GM08714 (cell line): ENCODE results near the gene NUP98.

Experiments
- H3K4me3 ChIP-seq: fragments of 200-500 bp; sonication (Bioruptor generic); 2 replicates; pipeline ENCODE4 v1.5.1; 2014; ENCODE audit warnings: mild to moderate bottlenecking, low read length, inconsistent platforms
- ZNF274 ChIP-seq: IDR thresholded peaks from 2 replicates; pipeline ENCODE4 v1.6.1; 2012; ENCODE audit warnings: mild to moderate bottlenecking, low read depth, low read length

The NUP98 gene

GRCh38 chr11:3747704-3748103 lies 49.6 kb downstream of the NUP98 start:
- H3K4me3 ChIP-seq: no peak overlapping the region
- TF ChIP-seq ZNF274: no peak

GRCh38 chr11:3745161-3745560 lies 52.2 kb downstream of the NUP98 start:
- no peak for TF ChIP-seq ZNF274
- H3K4me3 ChIP-seq: no peak overlapping the region

- TF ChIP-seq ZNF274: no peak
These were observed 58.6 kb downstream of the NUP98 start for GRCh38 chr11:3738723-3739122.

GRCh38 chr11:3738241-3738640 lies 59.1 kb downstream of the NUP98 start:
- no peak overlapping the region for H3K4me3 ChIP-seq
- TF ChIP-seq ZNF274: no peak

More at GRCh38 chr11:3738723-3739122, 58.6 kb downstream of the NUP98 start:
- H3K4me3 ChIP-seq: no peak overlapping the region

- TF ChIP-seq ZNF274: no peak
- H3K4me3 ChIP-seq: no peak overlapping the region
These were observed 59.9 kb downstream of the NUP98 start for GRCh38 chr11:3737386-3737933.

GRCh38 chr11:3736816-3737215 lies 60.5 kb downstream of the NUP98 start:
- no peak for TF ChIP-seq ZNF274
- H3K4me3 ChIP-seq: no peak overlapping the region

GRCh38 chr11:3735827-3736226 lies 61.5 kb downstream of the NUP98 start:
- no peak for TF ChIP-seq ZNF274
- no peak overlapping the region for H3K4me3 ChIP-seq

- no peak for TF ChIP-seq ZNF274
- no peak overlapping the region for H3K4me3 ChIP-seq
These were observed 64.5 kb downstream of the NUP98 start for GRCh38 chr11:3732671-3733436.

GRCh38 chr11:3723014-3723708 lies 74.2 kb downstream of the NUP98 start:
- no peak for TF ChIP-seq ZNF274
- no peak overlapping the region for H3K4me3 ChIP-seq

- no peak overlapping the region for H3K4me3 ChIP-seq
- TF ChIP-seq ZNF274: no peak
These were observed 75.3 kb downstream of the NUP98 start for GRCh38 chr11:3722100-3722499.

GRCh38 chr11:3720997-3721396 lies 76.4 kb downstream of the NUP98 start:
- no peak overlapping the region for H3K4me3 ChIP-seq
- no peak for TF ChIP-seq ZNF274

- no peak for TF ChIP-seq ZNF274
These were observed 85.1 kb downstream of the NUP98 start for GRCh38 chr11:3712274-3712673.

GRCh38 chr11:3710485-3711259 lies 86.7 kb downstream of the NUP98 start:
- no peak for TF ChIP-seq ZNF274
- no peak overlapping the region for H3K4me3 ChIP-seq

More at GRCh38 chr11:3712274-3712673, 85.1 kb downstream of the NUP98 start:
- H3K4me3 ChIP-seq: no peak overlapping the region

- no peak overlapping the region for H3K4me3 ChIP-seq
These were observed 87.4 kb downstream of the NUP98 start for GRCh38 chr11:3709977-3710376.

GRCh38 chr11:3707176-3707575 lies 90.2 kb downstream of the NUP98 start:
- no peak for TF ChIP-seq ZNF274
- no peak overlapping the region for H3K4me3 ChIP-seq

More at GRCh38 chr11:3709977-3710376, 87.4 kb downstream of the NUP98 start:
- no peak for TF ChIP-seq ZNF274
